SIG-M5 (cell line): ENCODE results near the gene TOR2A.
A peak's percentile ranks its signal among the peaks of the same experiment; 100 is the strongest.

Experiments used
- DNase-seq: peaks from one replicate; lab custom pipeline; 2025; lab: John Stamatoyannopoulos, UW

Gene TOR2A

DNA sequence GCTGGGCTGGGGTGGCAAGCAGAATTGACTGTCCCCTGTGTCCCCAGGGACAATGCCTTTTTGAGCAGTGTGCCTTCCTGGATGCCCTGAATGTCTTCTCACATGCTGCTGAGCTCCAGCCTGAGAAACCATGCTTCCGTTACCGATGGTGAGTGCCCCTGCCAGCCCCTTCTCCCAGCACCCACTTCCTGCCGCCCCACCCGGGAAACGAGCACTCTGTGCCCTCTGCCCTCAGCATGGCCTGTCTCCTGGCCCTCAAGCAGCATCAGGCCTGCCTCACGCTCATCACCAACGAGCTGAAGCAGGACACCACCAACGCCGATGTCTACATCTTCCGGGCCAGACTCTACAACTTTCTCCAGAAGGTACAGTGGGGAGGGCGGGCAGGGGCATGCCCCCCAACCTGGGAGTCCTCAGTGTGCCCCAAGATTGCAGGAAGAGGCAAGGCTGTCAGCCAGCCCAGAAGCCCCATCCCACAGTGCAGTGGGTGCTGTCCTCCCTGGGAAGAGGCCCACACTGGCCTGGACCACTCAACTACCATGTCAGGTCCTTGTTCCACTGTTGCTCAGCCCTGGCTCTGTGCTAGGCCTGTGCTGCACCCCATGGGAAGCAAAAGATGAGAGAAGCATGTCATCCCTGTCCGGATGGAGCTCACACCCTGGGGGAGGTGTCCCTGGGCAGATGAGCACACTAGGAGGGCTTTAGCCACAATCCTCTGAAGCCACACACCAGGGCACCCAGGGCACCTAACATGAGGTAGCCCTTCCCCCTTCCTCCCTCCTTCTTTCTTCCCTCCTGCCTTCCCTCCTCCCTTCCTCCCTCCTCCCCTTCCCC lies 14.8 kb downstream of the TOR2A start:
- no peak for DNase-seq

- no peak for DNase-seq
These were observed 17.3 kb downstream of the TOR2A start for GRCh38 chr9:127717766-127718165.

DNA sequence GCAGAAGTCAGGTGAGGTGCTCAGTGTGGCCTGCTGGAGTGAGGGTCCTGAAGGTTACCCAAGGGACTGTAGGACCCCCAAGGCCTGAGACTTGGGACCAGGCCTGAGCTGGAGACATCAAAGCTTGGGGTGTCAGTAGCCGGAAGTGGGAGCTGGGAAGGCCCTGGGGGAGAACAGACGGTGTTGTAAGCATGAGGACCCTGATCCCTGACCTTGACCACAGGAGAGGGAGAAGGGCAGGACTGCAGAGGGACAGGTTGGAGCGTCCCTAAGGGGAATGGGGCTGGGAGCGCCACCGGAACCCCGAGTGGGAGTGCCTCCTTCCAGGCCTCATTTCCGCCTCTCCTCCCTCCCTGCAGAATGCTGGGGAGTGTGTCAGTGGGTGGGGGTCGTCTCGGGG lies 18.7 kb downstream of the TOR2A start:
- no peak for DNase-seq

DNA sequence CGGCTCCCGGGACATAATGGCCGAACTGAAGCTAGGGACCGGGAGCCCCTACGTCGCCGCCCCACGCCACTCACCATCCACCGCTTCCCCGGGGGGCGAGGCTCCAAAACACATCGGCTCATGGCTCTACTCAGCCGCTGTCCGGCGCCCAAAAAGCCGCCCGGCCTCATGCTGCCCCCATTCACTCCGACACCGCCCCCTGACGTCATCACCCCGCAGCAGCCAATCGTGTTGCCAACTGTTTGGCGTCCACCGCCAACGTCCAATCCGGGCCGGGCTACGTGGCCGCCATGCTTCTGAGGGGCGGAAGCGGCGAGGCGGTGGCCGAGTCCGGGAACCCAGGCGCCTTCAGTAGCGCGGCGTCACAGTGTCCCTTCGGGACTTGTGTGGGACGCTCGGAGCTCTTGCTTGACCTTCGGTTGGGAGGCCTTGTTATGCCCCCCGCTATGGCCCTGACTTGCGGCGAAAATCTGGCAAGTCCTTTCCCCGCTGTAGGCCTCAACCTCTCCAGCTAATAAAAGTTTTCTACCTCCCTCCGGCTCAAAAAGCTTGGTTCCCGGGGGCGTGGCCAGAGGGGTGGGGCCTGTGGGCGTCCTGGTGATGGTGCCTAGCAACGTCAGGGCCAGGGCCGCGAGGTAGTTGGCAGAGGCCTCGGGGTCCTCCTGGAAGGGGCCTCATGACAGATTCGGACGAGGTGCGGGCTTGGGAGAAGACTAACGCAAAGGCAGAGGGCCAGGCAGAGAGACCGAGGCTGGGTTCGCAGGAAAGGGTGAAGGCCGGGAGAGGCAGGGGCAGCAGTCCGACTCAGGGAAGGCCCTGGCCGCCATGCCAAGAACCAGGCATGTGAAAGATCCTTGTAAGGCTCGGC lies 19.4 kb downstream of the TOR2A start, which contains the start of the genes PTRH1 and TTC16:
TSS of gene PTRH1 (minus strand) at position 194 of the 868 bp plus-strand sequence. CDS start at position 170, 24 bp downstream.
TSS of gene TTC16 (plus strand) at position 610 of the 868 bp plus-strand sequence. CDS start at position 677, 67 bp downstream.
- peak; percentile 55 for DNase-seq

DNA sequence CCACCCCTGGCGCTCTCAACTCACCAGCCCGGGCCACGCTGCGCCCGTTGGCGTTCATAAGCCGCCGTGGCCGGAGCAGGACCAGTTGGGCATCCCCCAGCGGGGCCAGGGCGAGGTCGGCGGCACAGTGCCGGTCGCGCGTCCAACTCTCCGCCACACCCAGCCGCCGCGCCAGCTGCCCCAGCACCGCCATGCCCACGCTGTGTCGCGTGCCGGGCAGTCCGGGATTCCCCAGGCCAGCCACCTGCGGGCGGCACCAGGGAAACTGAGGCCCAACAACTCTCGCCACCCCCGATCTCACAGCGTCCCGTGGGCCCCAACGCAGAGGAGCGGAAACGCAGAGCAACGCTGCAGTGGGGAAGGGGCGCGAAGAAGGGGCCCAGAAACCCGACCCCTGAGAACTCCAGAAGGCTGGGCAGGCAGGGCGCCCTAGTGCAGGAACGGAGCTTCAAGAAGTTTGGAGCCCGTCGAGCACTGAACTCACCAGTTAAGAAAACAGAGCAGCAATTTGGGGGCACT lies 20.1 kb downstream of the TOR2A start:
- no peak for DNase-seq

GRCh38 chr9:127714020-127714750 lies 20.9 kb downstream of the TOR2A start:
- DNase-seq: no peak

GRCh38 chr9:127712867-127713266 lies 22.2 kb downstream of the TOR2A start:
- DNase-seq: no peak

GRCh38 chr9:127712371-127712770 lies 22.7 kb downstream of the TOR2A start:
- no peak for DNase-seq

DNA sequence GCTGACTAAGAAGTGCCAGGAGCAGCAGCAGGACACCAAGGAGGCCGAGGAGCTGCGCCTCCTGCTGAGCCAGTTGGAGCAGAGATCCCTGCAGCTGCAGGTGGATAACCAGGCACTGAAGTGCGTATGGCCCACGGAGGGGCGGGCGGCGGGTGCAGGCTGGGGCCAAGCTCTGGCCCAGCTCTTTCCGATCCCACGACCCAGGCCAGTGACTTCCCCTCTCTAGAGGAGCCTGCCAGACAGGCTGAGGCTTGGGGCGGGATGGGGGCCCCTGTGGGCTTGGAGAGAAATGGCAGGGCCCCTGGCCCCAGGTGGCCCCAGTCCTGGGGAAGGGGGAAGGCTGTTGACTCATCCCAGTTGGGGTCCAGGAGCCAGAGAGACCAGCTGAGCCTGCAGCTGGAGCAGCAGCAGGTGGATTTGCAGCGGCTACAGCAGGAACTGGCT lies 23.2 kb downstream of the TOR2A start:
- DNase-seq: no peak

GRCh38 chr9:127711226-127711701 lies 23.8 kb downstream of the TOR2A start:
- no peak for DNase-seq

DNA sequence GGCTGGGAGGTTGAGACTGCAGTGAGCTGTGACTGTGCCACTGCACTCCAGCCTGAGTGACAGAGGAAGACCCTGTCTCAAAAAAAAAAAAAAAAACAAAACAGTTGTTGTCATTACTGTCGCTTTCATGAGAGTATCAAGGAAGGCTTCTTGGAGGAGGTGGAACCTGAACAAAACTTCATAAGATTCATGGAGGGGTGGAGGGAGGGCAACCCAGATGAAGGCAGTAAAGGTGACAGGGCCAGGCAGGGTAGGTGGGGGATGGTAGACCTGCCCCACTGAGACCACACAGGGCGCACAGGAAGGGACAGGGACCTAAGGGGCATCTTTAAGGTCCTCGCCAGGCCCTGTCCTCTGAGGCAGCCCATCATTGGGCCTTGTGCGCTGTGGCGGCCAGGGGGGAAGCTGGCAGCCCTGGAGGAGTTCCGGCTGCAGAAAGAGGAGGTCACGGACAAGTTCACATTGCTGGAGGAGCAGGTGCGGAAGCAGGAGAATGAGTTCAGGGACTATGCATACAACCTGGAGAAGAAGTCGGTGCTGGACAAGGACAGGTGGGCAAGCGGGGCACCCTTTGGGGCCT lies 24.8 kb downstream of the TOR2A start:
- no peak for DNase-seq

DNA sequence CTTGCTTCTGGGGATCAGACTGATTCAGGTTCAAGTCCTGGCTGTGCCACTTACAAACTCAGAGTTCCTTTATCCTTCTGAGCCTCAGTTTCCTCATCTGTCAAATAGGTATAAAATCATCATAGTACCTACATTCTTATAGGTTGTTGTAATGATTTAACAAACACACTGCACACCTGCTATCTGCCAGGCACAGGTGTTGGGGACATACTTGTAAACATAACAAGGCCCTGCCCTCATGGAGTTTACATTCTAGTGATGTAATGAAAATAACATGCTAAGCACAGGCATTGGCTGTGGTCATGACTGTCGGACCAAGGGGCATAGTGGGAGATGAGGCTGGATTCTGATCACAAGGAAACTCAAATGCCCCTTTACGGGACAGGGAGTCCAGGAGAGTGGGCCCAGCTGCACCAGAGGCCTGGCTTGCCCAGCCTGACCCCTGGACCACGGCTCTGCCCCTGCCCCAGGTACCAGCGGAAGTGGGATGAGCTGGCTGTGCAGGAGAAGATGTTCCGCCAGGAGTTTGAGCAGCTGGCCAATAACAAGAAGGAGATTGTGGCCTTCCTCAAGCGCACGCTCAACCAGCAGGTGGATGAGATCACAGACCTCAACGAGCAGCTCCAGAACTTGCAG lies 26.0 kb downstream of the TOR2A start:
- no peak for DNase-seq

- no peak for DNase-seq
These were observed 27.3 kb downstream of the TOR2A start for GRCh38 chr9:127707766-127708165.

GRCh38 chr9:127706836-127707241 lies 28.3 kb downstream of the TOR2A start, which contains the start of gene CFAP157:
CFAP157 (plus strand) TSS chr9:127706988; CDS start chr9:127707032, 44 bp downstream.
- DNase-seq: no peak

- DNase-seq: no peak
These were observed 29.3 kb downstream of the TOR2A start for GRCh38 chr9:127705577-127706379.

DNA sequence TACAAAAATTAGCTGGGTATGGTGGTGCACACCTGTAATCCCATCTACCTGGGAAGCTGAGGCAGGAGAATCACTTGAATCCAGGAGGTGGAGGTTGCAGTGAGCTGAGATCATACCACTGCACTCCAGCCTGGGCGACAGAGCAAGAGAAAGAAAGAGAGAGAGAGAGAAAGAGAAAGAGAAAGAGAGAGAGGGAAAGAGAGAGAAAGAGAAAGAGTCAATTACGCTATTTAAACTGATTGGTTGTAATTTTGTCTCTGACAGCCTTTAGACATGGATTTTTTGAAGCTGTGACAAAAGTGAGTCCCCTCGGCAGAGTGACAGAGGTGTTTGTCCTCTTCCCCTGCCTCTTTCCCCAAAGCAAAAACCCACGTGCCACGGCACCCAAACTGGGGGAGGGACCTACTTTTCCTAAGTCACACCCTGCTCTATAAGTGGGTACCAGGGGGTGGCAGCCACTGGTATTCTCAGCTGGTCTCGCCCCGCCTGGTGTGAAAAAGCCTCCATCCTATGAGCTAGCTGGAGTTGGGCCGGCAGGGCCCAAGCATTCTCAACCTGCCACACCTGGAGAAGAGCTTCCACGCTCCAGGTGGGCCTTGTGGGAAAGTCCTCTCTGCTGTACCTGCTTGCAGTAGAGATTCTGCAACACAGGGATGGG lies 31.7 kb downstream of the TOR2A start:
- no peak for DNase-seq

DNA sequence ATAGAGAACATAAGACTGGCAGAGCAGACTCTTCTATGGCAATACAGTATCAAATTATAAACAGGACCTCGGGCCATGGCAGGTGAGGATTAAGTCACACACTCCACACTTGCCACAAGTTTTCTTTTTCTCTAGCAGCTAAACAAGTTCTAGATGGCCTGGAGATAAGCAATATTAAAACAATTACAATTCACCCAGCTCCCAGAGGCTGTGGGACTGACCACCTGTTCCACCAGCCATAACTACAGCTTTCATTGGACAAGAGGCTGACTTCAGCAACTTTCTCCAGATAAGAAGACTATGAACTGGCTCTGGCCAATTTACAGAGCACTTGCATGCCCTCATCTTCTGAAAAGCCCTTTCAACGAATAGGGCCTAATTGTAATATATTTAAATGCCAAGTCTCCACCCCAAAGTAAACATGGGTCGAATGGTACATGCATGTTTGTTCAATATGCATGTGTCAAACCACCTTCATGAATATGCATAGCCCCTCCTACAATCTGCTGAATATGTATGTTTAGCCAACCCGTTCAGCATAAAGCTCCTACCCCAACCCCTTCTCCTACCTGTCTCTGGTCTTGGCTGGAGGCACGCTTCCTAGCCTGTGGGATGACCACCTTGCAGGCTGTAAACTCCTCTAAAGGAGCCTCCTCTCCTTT lies 34.4 kb downstream of the TOR2A start:
- DNase-seq: no peak

DNA sequence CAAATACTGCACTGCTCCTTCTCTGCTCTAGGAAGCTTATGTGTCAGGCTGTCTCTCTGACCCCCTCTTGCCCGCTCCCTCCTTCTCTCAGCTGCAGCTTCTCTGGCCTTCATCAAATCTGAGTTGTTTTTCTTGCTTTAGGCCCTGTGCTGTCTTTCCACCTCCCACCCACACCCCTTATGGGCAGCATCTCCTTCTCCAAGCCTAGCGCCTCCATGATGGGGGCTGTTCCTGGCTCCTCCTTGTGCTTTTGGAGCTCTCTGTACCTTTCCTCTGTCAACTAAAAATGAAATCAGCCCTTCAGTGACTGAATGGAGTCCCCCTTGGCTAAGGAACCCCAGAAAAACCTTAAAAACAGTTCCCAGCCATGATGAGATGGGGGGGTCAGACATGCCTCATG lies 35.0 kb downstream of the TOR2A start:
- no peak for DNase-seq
